ENCODE data around the gene KIAA1549. TPM values are rescaled to one million over a fixed set of nuclear protein-coding genes. Genes with fewer than 3 reads are reported as not detected.

KIAA1549 gene
- total RNA-seq, 3 donors from 2014 or later (not counting 1 experiment from before 2014, with no cell fraction given): 0.08 to 0.09 (median 0.09) TPM

- Mint-ChIP-seq H3K27me3 (ENCODE audit: low read depth in 2 of 2) (peaks cover 0 to 17% of the 10 kb centered on the region in 2 donors), H3K27ac (no peak overlapping the region), H3K4me3 (no peak overlapping the region), H3K36me3 (no peaks in the 10 kb centered on the region), H3K4me1 (no peaks in the 10 kb centered on the region), H3K9me3 (no peaks in the 10 kb centered on the region)
- TF ChIP-seq CTCF (IDR thresholded peaks at IDR 0.05): no peak
- intact Hi-C loops (cut with micrococcal nuclease): no loop called here
- Histone ChIP-seq H3K27ac (ENCODE audit: low read length) (no peak overlapping the region), H3K4me1 (ENCODE audit: control insufficient read depth, insufficient read depth, low read length) (no peaks in the 10 kb centered on the region), H3K27me3 (ENCODE audit: control insufficient read depth, insufficient read depth, low read length) (no peaks in the 10 kb centered on the region), H3K36me3 (ENCODE audit: control insufficient read depth, insufficient read depth, low read length) (no peaks in the 10 kb centered on the region), H3K4me3 (ENCODE audit: low read length) (no peak overlapping the region), H3K9me3 (ENCODE audit: control insufficient read depth, insufficient read depth, low read length) (no peaks in the 10 kb centered on the region)
- no peak for DNase-seq
- 93% methylated on average over 6 of the region's 6 CpGs for WGBS (ENCODE audit: insufficient coverage)
- ATAC-seq: no peak
These were observed 10.2 kb downstream of the KIAA1549 start for GRCh38 chr7:138970952-138971351.

- 93% methylated on average over 7 of the region's 7 CpGs for WGBS (ENCODE audit: insufficient coverage)
- intact Hi-C loops (cut with micrococcal nuclease): no loop called here
These were observed 10.7 kb downstream of the KIAA1549 start for GRCh38 chr7:138970446-138970845.

GRCh38 chr7:138967159-138967558, 14.0 kb downstream of the KIAA1549 start:
- H3K9me3 ChIP-seq (ENCODE audit: control insufficient read depth, insufficient read depth, low read length): no peaks in the 10 kb centered on the region
- H3K4me1 Mint-ChIP-seq: no peaks in the 10 kb centered on the region
- no peak overlapping the region for H3K27ac Mint-ChIP-seq
- TF ChIP-seq CTCF (IDR thresholded peaks at IDR 0.05): no peak
- H3K4me3 Mint-ChIP-seq: no peak overlapping the region
- H3K27me3 ChIP-seq (ENCODE audit: control insufficient read depth, insufficient read depth, low read length): no peaks in the 10 kb centered on the region
- H3K36me3 ChIP-seq (ENCODE audit: control insufficient read depth, insufficient read depth, low read length): no peaks in the 10 kb centered on the region
- ATAC-seq (no peak), DNase-seq (no peak)
- WGBS (ENCODE audit: insufficient coverage): 65% methylated on average over 4 of the region's 4 CpGs
- H3K27ac ChIP-seq (ENCODE audit: low read length): no peak overlapping the region
- no peaks in the 10 kb centered on the region for H3K9me3 Mint-ChIP-seq
- no peak overlapping the region for H3K4me3 ChIP-seq (ENCODE audit: low read length)
- intact Hi-C loops (cut with micrococcal nuclease): no loop called here
- H3K27me3 Mint-ChIP-seq (ENCODE audit: low read depth in 2 of 2): peaks cover 9 to 19% of the 10 kb centered on the region in 2 donors
- no peaks in the 10 kb centered on the region for H3K36me3 Mint-ChIP-seq
- no peaks in the 10 kb centered on the region for H3K4me1 ChIP-seq (ENCODE audit: control insufficient read depth, insufficient read depth, low read length)

More at GRCh38 chr7:138970446-138970845, 10.7 kb downstream of the KIAA1549 start:
- DNase-seq (no peak), ATAC-seq (no peak)
- Histone ChIP-seq H3K36me3 (ENCODE audit: control insufficient read depth, insufficient read depth, low read length) (no peaks in the 10 kb centered on the region), H3K4me1 (ENCODE audit: control insufficient read depth, insufficient read depth, low read length) (no peaks in the 10 kb centered on the region), H3K4me3 (ENCODE audit: low read length) (no peak overlapping the region), H3K9me3 (ENCODE audit: control insufficient read depth, insufficient read depth, low read length) (no peaks in the 10 kb centered on the region), H3K27ac (ENCODE audit: low read length) (no peak overlapping the region), H3K27me3 (ENCODE audit: control insufficient read depth, insufficient read depth, low read length) (no peaks in the 10 kb centered on the region)
- Mint-ChIP-seq H3K4me3 (no peak overlapping the region), H3K27ac (no peak overlapping the region), H3K27me3 (ENCODE audit: low read depth in 2 of 2) (peaks cover 0 to 17% of the 10 kb centered on the region in 2 donors), H3K4me1 (no peaks in the 10 kb centered on the region), H3K9me3 (no peaks in the 10 kb centered on the region), H3K36me3 (no peaks in the 10 kb centered on the region)
- no peak for TF ChIP-seq CTCF (IDR thresholded peaks at IDR 0.05)

Measured in natural killer cell (primary cell).